HFFc6 (cell line): ENCODE measurements around the gene PDE4D. TPM values are rescaled to one million over a fixed set of nuclear protein-coding genes. Genes with fewer than 3 reads are reported as not detected.

Experiments used
- DNase-seq: peaks from one replicate; pipeline ENCODE4 v3.0.0-alpha.2; 2018
- H3K27ac Mint-ChIP-seq: 2 replicates; pipeline ENCODE4 v1.8.0; 2020; ENCODE audit warnings: mild to moderate bottlenecking, mixed read lengths
- H3K27me3 Mint-ChIP-seq: 2 replicates; pipeline ENCODE4 v1.8.0; 2021; ENCODE audit warnings: mild to moderate bottlenecking, moderate library complexity, mixed read lengths; ENCODE audit not compliant: insufficient read depth
- H3K36me3 Mint-ChIP-seq: 2 replicates; pipeline ENCODE4 v1.8.0; 2021; ENCODE audit warnings: low read depth, mixed read lengths
- H3K4me1 Mint-ChIP-seq: 2 replicates; pipeline ENCODE4 v1.8.0; 2020; ENCODE audit warnings: low read depth, mixed read lengths
- H3K4me3 Mint-ChIP-seq: 2 replicates; pipeline ENCODE4 v1.8.0; 2020; ENCODE audit warnings: mild to moderate bottlenecking, moderate library complexity, mixed read lengths
- H3K9me3 Mint-ChIP-seq: 2 replicates; pipeline ENCODE4 v1.8.0; 2020; ENCODE audit warnings: mild to moderate bottlenecking, mixed read lengths
- total RNA-seq, 6 experiments: library from RNA; stranded (reverse); fragmentation: NEBNext Ultra II Directional; extraction: Animal tissue kit (Norgen Biotek cat#: 25700); gene quantifications; 2 replicates in 1 of 6; 3 replicates in 5 of 6; pipeline ENCODE4 v1.2.3, GENCODE V29; 2021
- TF ChIP-seq, protein P1 (sequence below): fragments of 200-600 bp; sonication (generic); IDR thresholded peaks from 2 replicates; pipeline ENCODE4 v1.5.0; 2021; ENCODE audit warnings: antibody characterized with exemption, mild to moderate bottlenecking

The PDE4D gene
- total RNA-seq, 6 experiments from 2014 or later, result 1.8 to 7.3 (median 6.2) TPM

DNA sequence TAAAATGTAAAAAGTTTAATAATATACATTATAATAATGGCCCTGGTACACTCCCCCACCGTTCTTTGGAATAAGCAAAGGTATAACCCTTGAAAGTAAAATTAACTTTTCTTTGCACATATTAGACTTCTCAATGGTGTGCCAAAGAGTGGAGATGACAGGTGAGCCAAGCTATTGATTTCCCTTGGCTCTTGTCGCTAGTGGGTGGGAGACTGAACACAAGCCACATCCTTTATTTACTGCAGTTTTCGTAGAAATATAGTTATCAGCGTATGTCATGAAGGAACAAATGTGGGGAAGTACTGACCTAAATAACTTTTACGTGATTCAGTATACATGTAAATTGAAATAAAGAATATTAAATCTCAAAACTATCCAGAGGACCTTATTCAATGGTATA, 761.4 kb downstream of the PDE4D start:
- no peak for DNase-seq
- no peak overlapping the region for H3K4me3 Mint-ChIP-seq
- no peaks in the 10 kb centered on the region for H3K27me3 Mint-ChIP-seq
- peaks cover 12% of the 10 kb centered on the region for H3K4me1 Mint-ChIP-seq
- H3K9me3 Mint-ChIP-seq, result no peaks in the 10 kb centered on the region
- TF ChIP-seq, protein P1, sequence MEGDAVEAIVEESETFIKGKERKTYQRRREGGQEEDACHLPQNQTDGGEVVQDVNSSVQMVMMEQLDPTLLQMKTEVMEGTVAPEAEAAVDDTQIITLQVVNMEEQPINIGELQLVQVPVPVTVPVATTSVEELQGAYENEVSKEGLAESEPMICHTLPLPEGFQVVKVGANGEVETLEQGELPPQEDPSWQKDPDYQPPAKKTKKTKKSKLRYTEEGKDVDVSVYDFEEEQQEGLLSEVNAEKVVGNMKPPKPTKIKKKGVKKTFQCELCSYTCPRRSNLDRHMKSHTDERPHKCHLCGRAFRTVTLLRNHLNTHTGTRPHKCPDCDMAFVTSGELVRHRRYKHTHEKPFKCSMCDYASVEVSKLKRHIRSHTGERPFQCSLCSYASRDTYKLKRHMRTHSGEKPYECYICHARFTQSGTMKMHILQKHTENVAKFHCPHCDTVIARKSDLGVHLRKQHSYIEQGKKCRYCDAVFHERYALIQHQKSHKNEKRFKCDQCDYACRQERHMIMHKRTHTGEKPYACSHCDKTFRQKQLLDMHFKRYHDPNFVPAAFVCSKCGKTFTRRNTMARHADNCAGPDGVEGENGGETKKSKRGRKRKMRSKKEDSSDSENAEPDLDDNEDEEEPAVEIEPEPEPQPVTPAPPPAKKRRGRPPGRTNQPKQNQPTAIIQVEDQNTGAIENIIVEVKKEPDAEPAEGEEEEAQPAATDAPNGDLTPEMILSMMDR, result no peak
- H3K36me3 Mint-ChIP-seq, result no peaks in the 10 kb centered on the region
- no peak overlapping the region for H3K27ac Mint-ChIP-seq

DNA sequence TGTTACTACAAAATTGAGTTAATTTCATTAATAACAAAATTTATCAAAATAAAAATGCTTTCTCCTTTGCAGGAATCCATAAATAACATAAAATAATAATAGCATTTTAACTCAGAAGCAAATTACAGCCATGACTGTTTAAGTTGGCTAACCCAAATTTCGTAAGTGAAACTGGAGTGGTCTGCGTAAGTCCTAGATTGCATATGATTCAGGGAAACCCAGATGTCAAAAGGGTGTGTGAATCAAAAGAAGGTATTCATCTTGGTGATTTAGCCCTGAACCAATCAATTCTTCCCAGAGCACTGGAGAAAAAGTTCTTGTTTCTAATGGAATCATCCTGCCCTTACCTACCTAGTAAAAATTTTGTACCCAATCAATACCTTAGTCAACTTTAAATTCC, 763.1 kb downstream of the PDE4D start:
- no peak overlapping the region for H3K27ac Mint-ChIP-seq
- no peaks in the 10 kb centered on the region for H3K36me3 Mint-ChIP-seq
- H3K9me3 Mint-ChIP-seq, result no peaks in the 10 kb centered on the region
- no peaks in the 10 kb centered on the region for H3K27me3 Mint-ChIP-seq
- H3K4me3 Mint-ChIP-seq, result no peak overlapping the region
- peaks cover 12% of the 10 kb centered on the region for H3K4me1 Mint-ChIP-seq
- no peak for DNase-seq
- TF ChIP-seq, protein P1, result no peak

DNA sequence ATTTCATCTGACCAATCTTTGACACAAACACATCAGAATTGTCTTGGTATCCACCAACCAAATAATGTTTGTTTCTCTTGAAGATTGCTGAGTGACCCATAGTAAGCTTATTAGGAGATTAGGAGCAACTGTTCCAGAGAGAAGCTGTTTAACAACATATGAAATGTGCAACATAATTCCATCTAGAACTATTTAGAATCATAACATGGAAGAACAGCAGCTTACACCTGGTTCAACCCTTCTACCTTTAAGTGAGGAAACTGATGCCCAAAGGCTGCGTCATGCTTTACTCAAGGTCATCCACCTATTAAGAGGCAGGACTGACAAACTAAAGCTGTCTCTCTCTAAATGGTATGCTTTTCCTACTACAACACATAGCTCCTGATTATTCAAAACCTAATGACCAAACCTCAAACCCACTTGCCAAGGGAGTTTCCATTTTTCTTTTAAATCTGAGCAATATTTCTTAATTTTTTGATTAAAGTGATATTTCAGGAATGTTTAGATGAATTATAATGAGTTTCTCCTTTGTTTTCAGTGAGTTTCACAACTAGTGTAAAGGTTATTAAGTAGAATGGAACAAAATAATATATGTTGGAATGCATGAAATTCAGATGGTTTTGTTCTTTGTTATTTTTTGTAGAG, 764.8 kb downstream of the PDE4D start:
- Mint-ChIP-seq H3K4me1 (peaks cover 6% of the 10 kb centered on the region), H3K27me3 (no peaks in the 10 kb centered on the region), H3K4me3 (no peak overlapping the region), H3K27ac (no peak overlapping the region), H3K9me3 (no peaks in the 10 kb centered on the region), H3K36me3 (no peaks in the 10 kb centered on the region)
- DNase-seq, result no peak
- TF ChIP-seq, protein P1, result no peak

DNA sequence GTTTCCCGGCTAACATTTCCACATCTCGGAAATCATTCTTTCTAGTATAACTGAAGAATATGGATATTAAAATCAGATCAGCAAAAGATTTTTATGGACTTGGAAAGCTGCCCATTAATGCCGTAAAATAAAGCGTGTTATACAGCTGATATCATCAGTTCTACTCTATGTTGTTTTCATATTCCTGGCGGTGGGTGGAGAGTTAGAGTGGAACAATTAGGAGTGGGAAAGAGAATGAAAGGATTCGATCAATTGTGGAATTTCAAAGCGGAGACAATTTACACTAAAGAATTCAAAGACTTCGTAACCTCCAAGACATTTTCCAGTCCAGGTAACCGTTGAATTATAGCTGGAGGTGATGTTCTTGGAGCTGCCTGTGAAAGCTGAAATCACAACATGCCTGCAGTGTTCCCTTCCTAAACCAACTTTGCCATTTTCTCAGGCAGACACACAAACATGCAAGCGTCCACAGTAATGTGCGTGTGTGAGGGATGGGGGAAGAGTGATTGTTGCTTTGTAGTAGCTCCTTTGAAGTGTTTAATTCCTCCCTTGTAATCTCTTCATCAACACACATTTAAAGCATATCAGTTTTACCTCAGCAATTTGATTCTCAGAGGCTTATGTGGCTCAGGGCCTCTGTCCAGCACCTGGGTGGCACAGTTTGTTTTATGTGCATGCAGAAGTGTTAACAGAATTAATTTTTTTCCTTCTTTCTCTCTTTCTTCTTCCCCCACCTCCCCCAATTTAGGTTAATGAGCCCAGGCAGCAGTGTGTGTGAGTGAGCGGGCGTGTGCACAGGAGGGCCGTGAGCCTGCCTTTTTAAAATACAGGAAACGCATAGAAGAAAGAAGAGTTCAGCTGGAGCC, 766.6 kb downstream of the PDE4D start:
- peak; percentile 7 for DNase-seq
- H3K36me3 Mint-ChIP-seq, result no peaks in the 10 kb centered on the region
- no peaks in the 10 kb centered on the region for H3K9me3 Mint-ChIP-seq
- no peaks in the 10 kb centered on the region for H3K4me1 Mint-ChIP-seq
- TF ChIP-seq, protein P1, result no peak
- H3K27ac Mint-ChIP-seq, result no peak overlapping the region
- no peaks in the 10 kb centered on the region; the same call in 1 of the 2 replicates for H3K27me3 Mint-ChIP-seq
- no peak overlapping the region for H3K4me3 Mint-ChIP-seq

DNA sequence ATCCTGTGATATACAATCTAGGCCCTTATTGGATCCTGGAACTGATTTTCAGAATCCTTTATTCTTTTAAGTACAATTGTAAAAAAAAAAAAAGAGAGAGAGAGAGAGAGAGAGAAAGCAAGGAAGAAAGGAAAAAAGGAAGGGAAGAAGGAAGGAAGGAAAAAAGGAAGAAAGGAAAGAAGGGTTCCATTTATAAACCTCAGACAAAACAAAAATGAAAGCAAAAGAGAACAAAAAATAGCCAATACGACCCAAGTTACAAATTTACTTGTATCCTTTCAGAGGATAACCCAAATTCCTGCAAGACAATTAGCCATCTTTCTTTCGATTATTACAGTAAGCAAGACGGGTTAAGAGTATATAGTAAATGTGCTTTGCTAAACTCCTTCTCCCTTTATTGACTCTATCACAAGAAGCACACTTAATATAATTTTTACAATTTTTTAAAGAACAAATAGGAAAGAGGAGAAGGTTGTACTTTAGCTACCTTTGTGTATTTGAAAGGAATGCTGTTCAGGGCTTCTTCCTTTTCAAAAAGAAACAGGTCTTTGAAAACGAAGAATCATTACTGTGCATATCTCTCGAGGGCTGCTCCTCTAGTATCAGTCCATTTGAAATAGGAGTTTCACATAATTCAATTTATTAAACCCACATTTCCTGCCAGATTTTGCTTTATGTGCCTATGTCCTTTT, 767.4 kb downstream of the PDE4D start:
- TF ChIP-seq, protein P1, result no peak
- DNase-seq, result no peak
- H3K27ac Mint-ChIP-seq, result no peak overlapping the region; the same call in 1 of the 2 replicates

More for the DNA sequence above, 767.4 kb downstream of the PDE4D start:
- Mint-ChIP-seq H3K4me1 (no peaks in the 10 kb centered on the region), H3K36me3 (no peaks in the 10 kb centered on the region), H3K27me3 (no peaks in the 10 kb centered on the region; the same call in 1 of the 2 replicates), H3K9me3 (no peaks in the 10 kb centered on the region), H3K4me3 (no peak overlapping the region; the same call in 1 of the 2 replicates)
